Measurements from ENCODE around the gene CSF3R. TPM values are rescaled to one million over a fixed set of nuclear protein-coding genes. Genes with fewer than 3 reads are reported as not detected.

CSF3R gene
- total and polyA plus RNA-seq, 2 experiments from 2014 or later, result 19.7 to 22.3 TPM

- Histone ChIP-seq H3K27ac (no peak overlapping the region), H3K4me2 (no peak overlapping the region), H3K4me1 (ENCODE audit: insufficient read depth) (no peaks in the 10 kb centered on the region), H3K36me3 (replicated peaks; ENCODE audit: insufficient read depth, low read depth) (no peaks in the 10 kb centered on the region), H3K27me3 (no peaks in the 10 kb centered on the region), H3K9me3 (ENCODE audit: low read depth) (no peaks in the 10 kb centered on the region), H2AFZ (no peak overlapping the region), H3K4me3 (no peak overlapping the region), H4K20me1 (ENCODE audit: insufficient read depth, poor library complexity, severe bottlenecking) (no peaks in the 10 kb centered on the region), H3K79me2 (no peaks in the 10 kb centered on the region), H3K9me2 (replicated peaks; ENCODE audit: insufficient read depth) (no peaks in the 10 kb centered on the region)
- no peak for DNase-seq (ENCODE audit: low spot score)
- TF ChIP-seq CTCF (IDR thresholded peaks at IDR 0.05; ENCODE audit: poor library complexity), result no peak
- no peak for TF ChIP-seq EZH2phosphoT487 (IDR thresholded peaks at IDR 0.05; ENCODE audit: low read depth, severe bottlenecking, unreplicated experiment)
- no peak for TF ChIP-seq EZH2 (IDR thresholded peaks at IDR 0.05; ENCODE audit: borderline replicate concordance)
- 95% methylated on average over 7 of the region's 10 CpGs for WGBS (ENCODE audit: low lambda C conversion rate, missing lambda C conversion rate)
Observed at GRCh38 chr1:36525166-36525565, 42.5 kb upstream of the CSF3R start.

- 91% methylated on average over 16 of the region's 16 CpGs for WGBS (ENCODE audit: low lambda C conversion rate, missing lambda C conversion rate)
Observed at GRCh38 chr1:36524359-36525062, 41.8 kb upstream of the CSF3R start.

GRCh38 chr1:36523850-36524249 is 41.1 kb upstream of the CSF3R start:
- TF ChIP-seq EZH2 (IDR thresholded peaks at IDR 0.05; ENCODE audit: borderline replicate concordance) (no peak), EZH2phosphoT487 (IDR thresholded peaks at IDR 0.05; ENCODE audit: low read depth, severe bottlenecking, unreplicated experiment) (no peak), CTCF (IDR thresholded peaks at IDR 0.05; ENCODE audit: poor library complexity) (no peak)
- Histone ChIP-seq H2AFZ (no peak overlapping the region), H3K4me1 (ENCODE audit: insufficient read depth) (no peaks in the 10 kb centered on the region), H3K36me3 (replicated peaks; ENCODE audit: insufficient read depth, low read depth) (no peaks in the 10 kb centered on the region), H3K27me3 (no peaks in the 10 kb centered on the region), H3K27ac (no peak overlapping the region), H3K9me2 (replicated peaks; ENCODE audit: insufficient read depth) (no peaks in the 10 kb centered on the region), H4K20me1 (ENCODE audit: insufficient read depth, poor library complexity, severe bottlenecking) (no peaks in the 10 kb centered on the region), H3K4me2 (no peak overlapping the region), H3K79me2 (no peaks in the 10 kb centered on the region), H3K4me3 (no peak overlapping the region), H3K9me3 (ENCODE audit: low read depth) (no peaks in the 10 kb centered on the region)
- WGBS (ENCODE audit: low lambda C conversion rate, missing lambda C conversion rate), result 75% methylated on average over 16 of the region's 16 CpGs
- DNase-seq (ENCODE audit: low spot score), result no peak

More at GRCh38 chr1:36524359-36525062, 41.8 kb upstream of the CSF3R start:
- Histone ChIP-seq H3K36me3 (replicated peaks; ENCODE audit: insufficient read depth, low read depth) (no peaks in the 10 kb centered on the region), H3K9me3 (ENCODE audit: low read depth) (no peaks in the 10 kb centered on the region), H3K9me2 (replicated peaks; ENCODE audit: insufficient read depth) (no peaks in the 10 kb centered on the region), H3K79me2 (no peaks in the 10 kb centered on the region), H3K4me1 (ENCODE audit: insufficient read depth) (no peaks in the 10 kb centered on the region), H3K4me3 (no peak overlapping the region), H4K20me1 (ENCODE audit: insufficient read depth, poor library complexity, severe bottlenecking) (no peaks in the 10 kb centered on the region), H3K27ac (no peak overlapping the region), H3K27me3 (no peaks in the 10 kb centered on the region), H3K4me2 (no peak overlapping the region), H2AFZ (no peak overlapping the region)
- TF ChIP-seq EZH2phosphoT487 (IDR thresholded peaks at IDR 0.05; ENCODE audit: low read depth, severe bottlenecking, unreplicated experiment), result no peak
- DNase-seq (ENCODE audit: low spot score), result no peak

- Histone ChIP-seq H2AFZ (no peak overlapping the region), H4K20me1 (ENCODE audit: insufficient read depth, poor library complexity, severe bottlenecking) (no peaks in the 10 kb centered on the region), H3K27me3 (no peaks in the 10 kb centered on the region), H3K4me2 (no peak overlapping the region), H3K9me2 (replicated peaks; ENCODE audit: insufficient read depth) (no peaks in the 10 kb centered on the region), H3K4me3 (no peak overlapping the region), H3K36me3 (replicated peaks; ENCODE audit: insufficient read depth, low read depth) (no peaks in the 10 kb centered on the region), H3K9me3 (ENCODE audit: low read depth) (no peaks in the 10 kb centered on the region), H3K27ac (no peak overlapping the region), H3K79me2 (no peaks in the 10 kb centered on the region), H3K4me1 (ENCODE audit: insufficient read depth) (no peaks in the 10 kb centered on the region)
- DNase-seq (ENCODE audit: low spot score), result no peak
- WGBS (ENCODE audit: low lambda C conversion rate, missing lambda C conversion rate), result 88% methylated on average over 4 of the region's 4 CpGs
- TF ChIP-seq CTCF (IDR thresholded peaks at IDR 0.05; ENCODE audit: poor library complexity), result no peak
- no peak for TF ChIP-seq EZH2phosphoT487 (IDR thresholded peaks at IDR 0.05; ENCODE audit: low read depth, severe bottlenecking, unreplicated experiment)
Observed at GRCh38 chr1:36523230-36523495, 40.5 kb upstream of the CSF3R start.

Measured in hepatocyte (in vitro differentiated cells).